Measurements from ENCODE around the gene SLC2A13.

Gene SLC2A13

DNA sequence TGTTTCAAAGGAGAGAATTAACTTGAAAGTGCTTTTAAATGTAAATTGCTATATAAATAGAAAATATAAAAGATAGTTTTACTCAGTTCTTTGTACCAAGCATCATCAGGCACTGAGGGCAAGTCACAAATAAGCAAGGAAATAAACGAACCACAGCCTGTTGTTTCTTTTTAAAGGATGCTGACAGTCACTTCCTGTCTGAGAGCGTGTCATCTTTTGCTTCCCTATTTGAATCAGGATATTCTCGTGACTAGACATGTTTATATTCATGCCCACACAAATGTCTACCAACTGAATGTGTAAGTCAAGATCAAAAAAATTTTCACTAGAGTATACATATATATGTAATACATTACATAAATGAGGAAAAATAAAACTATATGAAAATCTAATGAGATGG, 31.4 kb upstream of the SLC2A13 start:
- H3K4me3 ChIP-seq (ENCODE audit: low read length) = no peak overlapping the region
- DNase-seq (ENCODE audit: low read depth) = peak; percentile 8
- H3K36me3 ChIP-seq (ENCODE audit: control insufficient read depth, insufficient read depth, low read length, severe bottlenecking) = no peaks in the 10 kb centered on the region

DNA sequence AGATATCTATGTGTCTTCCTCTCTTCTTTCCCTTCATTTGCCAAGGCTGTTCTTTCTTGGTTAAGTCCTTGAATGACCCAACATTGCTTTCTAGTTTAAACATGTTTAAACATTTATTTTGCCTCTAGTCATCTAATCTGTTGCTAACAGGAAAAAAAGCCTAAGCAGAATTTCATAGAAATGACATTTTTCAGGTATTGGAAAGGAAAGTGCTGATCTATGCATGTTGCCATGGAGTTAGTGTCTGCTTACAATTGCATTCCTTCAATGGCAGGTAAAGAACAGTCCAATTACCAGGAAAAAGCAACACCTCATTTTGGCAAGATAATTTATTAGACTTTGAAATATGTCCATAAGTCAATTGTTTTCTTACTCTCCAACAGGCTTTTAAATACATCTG, 21.5 kb upstream of the SLC2A13 start:
- Histone ChIP-seq H3K9ac (ENCODE audit: low read length) (no peak overlapping the region), H3K4me1 (ENCODE audit: control insufficient read depth, insufficient read depth, low read length) (no peaks in the 10 kb centered on the region), H3K4me3 (ENCODE audit: low read length) (no peak overlapping the region), H3K27me3 (replicated peaks; ENCODE audit: control insufficient read depth, insufficient read depth, low read length) (no peaks in the 10 kb centered on the region), H3K9me3 (ENCODE audit: control insufficient read depth, low read length) (no peaks in the 10 kb centered on the region), H3K36me3 (ENCODE audit: control insufficient read depth, insufficient read depth, low read length, severe bottlenecking) (no peaks in the 10 kb centered on the region)
- no peak for DNase-seq (ENCODE audit: low read depth)

More for the DNA sequence above, 31.4 kb upstream of the SLC2A13 start:
- Histone ChIP-seq H3K9ac (ENCODE audit: low read length) (no peak overlapping the region), H3K27me3 (replicated peaks; ENCODE audit: control insufficient read depth, insufficient read depth, low read length) (no peaks in the 10 kb centered on the region), H3K4me1 (ENCODE audit: control insufficient read depth, insufficient read depth, low read length) (no peaks in the 10 kb centered on the region), H3K9me3 (ENCODE audit: control insufficient read depth, low read length) (no peaks in the 10 kb centered on the region)

DNA sequence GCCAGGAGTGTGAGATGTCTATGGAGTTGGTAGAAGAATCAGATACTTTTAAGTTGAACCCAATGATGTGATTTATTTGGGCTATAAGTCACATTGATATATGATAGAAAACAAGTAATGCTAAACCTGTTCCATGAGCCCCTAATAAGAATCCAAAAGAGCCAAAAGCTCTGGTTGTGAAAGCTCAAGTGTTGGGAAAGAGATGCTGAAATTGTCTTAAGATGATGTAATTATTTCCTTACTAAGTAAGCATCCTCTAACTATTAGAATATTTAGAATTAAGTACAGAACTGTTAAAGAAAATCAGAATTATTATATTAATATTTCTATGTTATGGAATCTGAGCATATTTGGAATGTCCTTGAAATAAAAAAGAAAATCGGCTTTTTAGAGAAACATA, 17.6 kb upstream of the SLC2A13 start:
- H3K9ac ChIP-seq (ENCODE audit: low read length) = no peak overlapping the region
- no peaks in the 10 kb centered on the region for H3K36me3 ChIP-seq (ENCODE audit: control insufficient read depth, insufficient read depth, low read length, severe bottlenecking)

DNA sequence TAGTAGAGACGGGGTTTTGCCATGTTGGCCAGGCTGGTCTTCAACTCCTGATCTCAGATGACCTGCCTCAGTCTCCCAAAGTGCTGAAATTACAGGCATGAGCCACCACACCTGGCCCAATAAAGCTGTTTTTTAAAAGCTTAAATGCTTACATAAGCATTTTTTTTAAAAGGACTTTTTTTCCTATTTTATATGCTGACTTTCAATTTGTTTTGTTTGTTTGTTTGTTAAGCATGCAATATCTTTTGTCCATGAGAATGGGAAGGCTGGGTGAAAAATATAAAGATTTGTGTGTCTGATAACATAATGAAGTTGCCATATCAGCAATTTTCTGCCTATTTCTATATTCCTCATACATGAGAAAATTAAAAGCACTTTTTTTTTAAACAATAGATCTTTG, 17.0 kb upstream of the SLC2A13 start:
- Histone ChIP-seq H3K9ac (ENCODE audit: low read length) (no peak overlapping the region), H3K27me3 (replicated peaks; ENCODE audit: control insufficient read depth, insufficient read depth, low read length) (no peaks in the 10 kb centered on the region), H3K9me3 (ENCODE audit: control insufficient read depth, low read length) (no peaks in the 10 kb centered on the region), H3K4me1 (ENCODE audit: control insufficient read depth, insufficient read depth, low read length) (no peaks in the 10 kb centered on the region), H3K4me3 (ENCODE audit: low read length) (no peak overlapping the region), H3K36me3 (ENCODE audit: control insufficient read depth, insufficient read depth, low read length, severe bottlenecking) (no peaks in the 10 kb centered on the region)
- DNase-seq (ENCODE audit: low read depth) = no peak

More for the DNA sequence above, 17.6 kb upstream of the SLC2A13 start:
- DNase-seq (ENCODE audit: low read depth) = peak; percentile 33
- H3K4me3 ChIP-seq (ENCODE audit: low read length) = no peak overlapping the region
- no peaks in the 10 kb centered on the region for H3K4me1 ChIP-seq (ENCODE audit: control insufficient read depth, insufficient read depth, low read length)
- H3K27me3 ChIP-seq (replicated peaks; ENCODE audit: control insufficient read depth, insufficient read depth, low read length) = no peaks in the 10 kb centered on the region
- no peaks in the 10 kb centered on the region for H3K9me3 ChIP-seq (ENCODE audit: control insufficient read depth, low read length)

DNA sequence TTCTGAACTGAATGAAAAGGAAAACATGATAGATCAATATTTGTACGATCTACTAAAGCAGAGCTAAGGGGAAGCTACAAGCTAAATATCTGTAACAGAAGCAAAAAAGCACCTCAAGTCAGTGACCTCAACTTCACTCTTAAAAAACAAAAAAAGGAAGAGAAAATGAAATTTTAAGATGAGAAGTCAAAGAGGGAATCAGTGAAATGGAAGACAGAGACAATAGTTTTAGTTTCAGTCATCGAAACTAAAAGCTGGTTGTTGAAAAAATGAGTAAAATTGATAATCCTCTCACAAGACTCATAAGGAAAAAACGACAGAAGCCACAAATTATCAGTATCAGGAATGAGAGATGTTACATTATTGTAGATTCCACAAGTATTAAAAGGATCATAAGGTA, 11.9 kb upstream of the SLC2A13 start:
- no peaks in the 10 kb centered on the region for H3K27me3 ChIP-seq (replicated peaks; ENCODE audit: control insufficient read depth, insufficient read depth, low read length)
- no peaks in the 10 kb centered on the region for H3K36me3 ChIP-seq (ENCODE audit: control insufficient read depth, insufficient read depth, low read length, severe bottlenecking)
- H3K4me3 ChIP-seq (ENCODE audit: low read length) = no peak overlapping the region
- H3K4me1 ChIP-seq (ENCODE audit: control insufficient read depth, insufficient read depth, low read length) = no peaks in the 10 kb centered on the region
- no peaks in the 10 kb centered on the region for H3K9me3 ChIP-seq (ENCODE audit: control insufficient read depth, low read length)
- no peak overlapping the region for H3K9ac ChIP-seq (ENCODE audit: low read length)
- DNase-seq (ENCODE audit: low read depth) = no peak

DNA sequence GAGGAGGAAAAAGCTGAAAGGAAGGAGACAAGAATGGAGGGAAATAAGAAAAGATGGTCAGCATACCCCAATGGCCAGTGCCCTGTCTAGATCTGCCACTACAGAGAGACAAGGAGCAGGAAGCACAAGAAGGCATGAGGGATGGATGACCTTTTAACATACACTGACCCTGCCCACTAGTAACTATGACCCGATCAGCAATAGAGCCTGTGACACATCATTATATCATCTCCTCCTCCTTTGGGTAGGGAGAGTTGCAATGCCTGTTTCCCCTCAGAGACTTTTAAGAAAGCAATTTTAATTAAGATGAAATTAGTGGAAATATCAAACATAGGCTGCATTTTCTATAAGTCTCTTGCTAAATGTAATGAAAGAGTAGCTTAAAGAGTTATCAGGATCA, 4.7 kb upstream of the SLC2A13 start:
- no peaks in the 10 kb centered on the region for H3K36me3 ChIP-seq (ENCODE audit: control insufficient read depth, insufficient read depth, low read length, severe bottlenecking)
- H3K27me3 ChIP-seq (replicated peaks; ENCODE audit: control insufficient read depth, insufficient read depth, low read length) = no peaks in the 10 kb centered on the region
- no peak overlapping the region for H3K9ac ChIP-seq (ENCODE audit: low read length)
- H3K4me3 ChIP-seq (ENCODE audit: low read length) = no peak overlapping the region
- no peak for DNase-seq (ENCODE audit: low read depth)
- H3K4me1 ChIP-seq (ENCODE audit: control insufficient read depth, insufficient read depth, low read length) = peaks cover 6% of the 10 kb centered on the region
- no peaks in the 10 kb centered on the region for H3K9me3 ChIP-seq (ENCODE audit: control insufficient read depth, low read length)

DNA sequence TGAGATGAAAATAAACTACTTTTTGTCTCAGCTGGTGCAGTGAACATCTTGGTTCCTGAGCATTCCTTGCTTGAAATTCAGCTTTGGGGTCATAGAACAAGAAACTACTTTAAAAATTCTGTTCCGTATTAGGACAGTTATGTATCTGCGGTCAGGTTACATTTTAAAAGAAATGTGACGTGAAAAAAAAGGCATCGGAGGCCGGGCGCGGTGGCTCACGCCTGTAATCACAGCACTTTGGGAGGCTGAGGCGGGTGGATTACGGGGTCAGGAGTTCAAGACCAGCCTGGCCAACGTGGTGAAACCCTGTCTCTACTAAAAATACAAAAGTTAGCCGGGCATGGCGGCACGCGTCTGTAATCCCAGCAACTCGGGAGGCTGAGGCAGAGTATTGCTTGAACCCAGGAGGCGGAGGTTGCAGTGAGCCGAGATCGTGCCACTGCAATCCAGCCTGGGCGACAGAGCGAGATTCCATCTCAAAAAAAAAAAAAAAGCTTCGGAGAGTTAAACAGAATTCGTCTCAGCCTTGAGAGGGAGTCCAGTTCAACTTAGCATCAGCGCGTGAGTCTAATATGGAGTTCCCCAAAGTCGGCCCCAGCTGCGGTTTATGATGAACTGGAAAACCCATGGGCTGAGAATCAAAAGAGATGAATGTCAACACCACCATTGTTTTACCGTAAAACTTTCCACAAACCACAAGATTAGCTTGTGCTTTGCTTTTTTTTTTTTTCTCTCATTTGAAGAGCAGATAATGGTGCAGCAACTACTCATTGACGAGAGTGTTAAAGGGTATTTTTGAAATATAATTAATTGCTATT, 2.1 kb upstream of the SLC2A13 start:
- no peaks in the 10 kb centered on the region for H3K36me3 ChIP-seq (ENCODE audit: control insufficient read depth, insufficient read depth, low read length, severe bottlenecking)
- no peak for DNase-seq (ENCODE audit: low read depth)
- H3K9me3 ChIP-seq (ENCODE audit: control insufficient read depth, low read length) = no peaks in the 10 kb centered on the region
- H3K4me1 ChIP-seq (ENCODE audit: control insufficient read depth, insufficient read depth, low read length) = peaks cover 20% of the 10 kb centered on the region
- no peak overlapping the region for H3K9ac ChIP-seq (ENCODE audit: low read length)
- no peaks in the 10 kb centered on the region for H3K27me3 ChIP-seq (replicated peaks; ENCODE audit: control insufficient read depth, insufficient read depth, low read length)
- peak overlapping the region; percentile 86 for H3K4me3 ChIP-seq (ENCODE audit: low read length)

DNA sequence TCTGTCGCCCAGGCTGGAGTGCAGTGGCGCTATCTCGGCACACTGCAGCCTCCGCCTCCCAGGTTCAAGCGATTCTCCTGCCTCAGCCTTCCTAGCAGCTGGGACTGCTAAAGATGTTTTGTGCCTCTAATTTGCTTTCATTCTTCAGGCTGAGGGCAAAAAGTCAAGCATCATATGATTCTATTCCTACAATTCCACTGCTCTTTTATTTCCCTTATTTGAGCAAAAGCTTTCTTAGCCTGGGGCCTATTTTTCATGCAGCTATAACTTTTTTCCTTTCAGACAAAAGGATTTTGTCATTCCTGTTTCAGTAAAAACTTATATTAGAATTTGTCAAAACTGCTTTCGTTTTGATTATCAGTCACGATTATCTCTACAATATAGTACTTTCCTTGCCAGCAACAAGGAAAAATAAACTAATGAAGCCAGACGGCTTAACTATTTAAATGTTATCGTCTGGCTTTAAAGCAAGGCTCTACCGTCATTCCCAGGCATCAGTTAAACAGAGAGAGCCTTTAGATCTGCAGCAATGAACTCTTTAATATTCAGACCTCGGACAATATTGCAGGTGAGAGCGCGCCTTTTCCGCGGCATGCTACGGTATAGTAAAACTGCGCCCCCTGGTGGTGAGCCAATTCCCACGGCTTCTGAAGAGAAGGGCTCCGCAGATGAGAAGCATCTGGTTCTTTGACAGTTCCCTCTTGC, 1.4 kb upstream of the SLC2A13 start:
- H3K27me3 ChIP-seq (replicated peaks; ENCODE audit: control insufficient read depth, insufficient read depth, low read length) = no peaks in the 10 kb centered on the region
- no peaks in the 10 kb centered on the region for H3K9me3 ChIP-seq (ENCODE audit: control insufficient read depth, low read length)
- H3K4me3 ChIP-seq (ENCODE audit: low read length) = peak overlapping the region; percentile 86
- no peak overlapping the region for H3K9ac ChIP-seq (ENCODE audit: low read length)
- peak; percentile 96 for DNase-seq (ENCODE audit: low read depth)
- peaks cover 20% of the 10 kb centered on the region for H3K4me1 ChIP-seq (ENCODE audit: control insufficient read depth, insufficient read depth, low read length)
- no peaks in the 10 kb centered on the region for H3K36me3 ChIP-seq (ENCODE audit: control insufficient read depth, insufficient read depth, low read length, severe bottlenecking)

DNA sequence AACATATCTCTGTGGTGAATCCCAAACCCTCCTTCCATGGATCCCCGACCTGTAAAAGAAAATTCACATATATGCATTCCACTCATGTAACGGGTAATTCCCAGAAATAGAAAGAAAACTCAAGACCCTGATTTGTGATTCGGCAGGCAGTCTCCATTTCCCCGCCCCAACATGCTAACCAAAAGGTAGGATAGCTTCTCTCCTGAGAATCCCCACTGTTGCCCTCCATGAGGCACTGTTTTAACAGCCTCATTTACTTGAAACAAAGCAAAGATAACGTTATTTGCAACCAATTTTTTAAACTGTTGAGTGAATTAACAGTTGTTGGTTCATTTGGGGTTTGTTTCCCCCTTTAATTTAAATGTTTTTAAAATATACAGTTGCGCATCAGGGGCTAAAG, 774 bp upstream of the SLC2A13 start:
- H3K4me1 ChIP-seq (ENCODE audit: control insufficient read depth, insufficient read depth, low read length) = peaks cover 20% of the 10 kb centered on the region
- peak overlapping the region; percentile 86 for H3K4me3 ChIP-seq (ENCODE audit: low read length)
- no peaks in the 10 kb centered on the region for H3K36me3 ChIP-seq (ENCODE audit: control insufficient read depth, insufficient read depth, low read length, severe bottlenecking)
- peak overlapping the region; percentile 13 for H3K9ac ChIP-seq (ENCODE audit: low read length)
- no peaks in the 10 kb centered on the region for H3K27me3 ChIP-seq (replicated peaks; ENCODE audit: control insufficient read depth, insufficient read depth, low read length)
- H3K9me3 ChIP-seq (ENCODE audit: control insufficient read depth, low read length) = no peaks in the 10 kb centered on the region
- no peak for DNase-seq (ENCODE audit: low read depth)

DNA sequence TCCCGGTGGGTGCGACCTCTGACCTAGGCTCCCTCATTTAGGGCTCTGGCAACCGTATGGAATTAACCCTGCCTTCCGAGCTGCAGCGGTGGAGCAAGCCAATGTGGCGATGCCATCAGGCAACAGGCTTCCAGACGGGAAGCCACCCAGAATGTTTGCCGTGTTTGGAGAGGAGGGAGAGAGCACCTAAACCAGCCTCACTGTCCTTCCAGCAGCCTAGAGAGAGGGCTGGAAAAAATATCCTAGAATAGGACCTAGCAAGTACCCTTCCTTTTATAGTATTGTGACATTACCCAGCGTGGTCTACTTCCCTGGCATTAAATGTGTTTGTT, 287 bp upstream of the SLC2A13 start:
- Histone ChIP-seq H3K4me3 (ENCODE audit: low read length) (peak overlapping the region; percentile 86), H3K9ac (ENCODE audit: low read length) (no peak overlapping the region), H3K9me3 (ENCODE audit: control insufficient read depth, low read length) (no peaks in the 10 kb centered on the region), H3K4me1 (ENCODE audit: control insufficient read depth, insufficient read depth, low read length) (peaks cover 20% of the 10 kb centered on the region), H3K27me3 (replicated peaks; ENCODE audit: control insufficient read depth, insufficient read depth, low read length) (no peaks in the 10 kb centered on the region), H3K36me3 (ENCODE audit: control insufficient read depth, insufficient read depth, low read length, severe bottlenecking) (no peaks in the 10 kb centered on the region)
- DNase-seq (ENCODE audit: low read depth) = no peak

DNA sequence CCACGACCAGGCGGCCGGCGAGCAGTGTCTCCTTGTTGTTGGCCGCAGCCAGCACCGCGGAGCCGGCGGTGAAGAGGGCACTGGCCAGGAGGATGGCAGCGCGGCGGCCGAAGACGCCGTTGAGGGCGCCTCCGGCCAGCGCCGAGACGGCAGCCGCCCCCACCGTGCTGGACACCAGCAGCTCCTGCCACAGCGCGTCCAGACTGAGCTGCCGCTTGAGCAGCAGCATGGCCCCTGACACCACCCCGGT, 691 bp downstream of the SLC2A13 start:
- Histone ChIP-seq H3K36me3 (ENCODE audit: control insufficient read depth, insufficient read depth, low read length, severe bottlenecking) (no peaks in the 10 kb centered on the region), H3K27me3 (replicated peaks; ENCODE audit: control insufficient read depth, insufficient read depth, low read length) (no peaks in the 10 kb centered on the region), H3K4me3 (ENCODE audit: low read length) (peak overlapping the region; percentile 86), H3K4me1 (ENCODE audit: control insufficient read depth, insufficient read depth, low read length) (peaks cover 20% of the 10 kb centered on the region), H3K9ac (ENCODE audit: low read length) (peak overlapping the region; percentile 86), H3K9me3 (ENCODE audit: control insufficient read depth, low read length) (no peaks in the 10 kb centered on the region)
- no peak for DNase-seq (ENCODE audit: low read depth)
